Measurements from ENCODE around the gene CST11. TPM values are rescaled to one million over a fixed set of nuclear protein-coding genes. Genes with fewer than 3 reads are reported as not detected.

CST11 gene
- total RNA-seq = not detected in 3 replicates
- long read RNA-seq = 0 reads

- peaks cover 4% of the 10 kb centered on the region for H3K27me3 Mint-ChIP-seq (ENCODE audit: low read depth)
- TF ChIP-seq, protein P1, sequence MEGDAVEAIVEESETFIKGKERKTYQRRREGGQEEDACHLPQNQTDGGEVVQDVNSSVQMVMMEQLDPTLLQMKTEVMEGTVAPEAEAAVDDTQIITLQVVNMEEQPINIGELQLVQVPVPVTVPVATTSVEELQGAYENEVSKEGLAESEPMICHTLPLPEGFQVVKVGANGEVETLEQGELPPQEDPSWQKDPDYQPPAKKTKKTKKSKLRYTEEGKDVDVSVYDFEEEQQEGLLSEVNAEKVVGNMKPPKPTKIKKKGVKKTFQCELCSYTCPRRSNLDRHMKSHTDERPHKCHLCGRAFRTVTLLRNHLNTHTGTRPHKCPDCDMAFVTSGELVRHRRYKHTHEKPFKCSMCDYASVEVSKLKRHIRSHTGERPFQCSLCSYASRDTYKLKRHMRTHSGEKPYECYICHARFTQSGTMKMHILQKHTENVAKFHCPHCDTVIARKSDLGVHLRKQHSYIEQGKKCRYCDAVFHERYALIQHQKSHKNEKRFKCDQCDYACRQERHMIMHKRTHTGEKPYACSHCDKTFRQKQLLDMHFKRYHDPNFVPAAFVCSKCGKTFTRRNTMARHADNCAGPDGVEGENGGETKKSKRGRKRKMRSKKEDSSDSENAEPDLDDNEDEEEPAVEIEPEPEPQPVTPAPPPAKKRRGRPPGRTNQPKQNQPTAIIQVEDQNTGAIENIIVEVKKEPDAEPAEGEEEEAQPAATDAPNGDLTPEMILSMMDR (IDR thresholded peaks at IDR 0.05) = no peak
- no peaks in the 10 kb centered on the region for H3K9me3 Mint-ChIP-seq (ENCODE audit: low read depth)
- no peak within 1 kb of the TSS for H3K4me3 Mint-ChIP-seq (ENCODE audit: unreplicated experiment)
- DNase-seq (ENCODE audit: low spot score) = no peak
- no peak within 1 kb of the TSS for H3K27ac Mint-ChIP-seq (ENCODE audit: unreplicated experiment)
- H3K36me3 Mint-ChIP-seq (ENCODE audit: low read depth) = no peaks in the 10 kb centered on the region
- no peaks in the 10 kb centered on the region for H3K4me1 Mint-ChIP-seq (ENCODE audit: low read depth)
Measured at GRCh38 chr20:23452776-23453175, at the start of gene CST11. TSS of gene CST11 (minus strand) at chr20:23452876. CDS start at chr20:23452811, 65 bp downstream.

GRCh38 chr20:23501926-23502325, 49.2 kb upstream of the CST11 start:
- Mint-ChIP-seq H3K4me1 (ENCODE audit: low read depth) (no peaks in the 10 kb centered on the region), H3K27me3 (ENCODE audit: low read depth) (peaks cover 21% of the 10 kb centered on the region), H3K27ac (ENCODE audit: unreplicated experiment) (no peak overlapping the region), H3K36me3 (ENCODE audit: low read depth) (no peaks in the 10 kb centered on the region), H3K4me3 (ENCODE audit: unreplicated experiment) (no peak overlapping the region), H3K9me3 (ENCODE audit: low read depth) (no peaks in the 10 kb centered on the region)
- TF ChIP-seq, protein P1 (IDR thresholded peaks at IDR 0.05) = no peak
- DNase-seq (ENCODE audit: low spot score) = no peak

DNA sequence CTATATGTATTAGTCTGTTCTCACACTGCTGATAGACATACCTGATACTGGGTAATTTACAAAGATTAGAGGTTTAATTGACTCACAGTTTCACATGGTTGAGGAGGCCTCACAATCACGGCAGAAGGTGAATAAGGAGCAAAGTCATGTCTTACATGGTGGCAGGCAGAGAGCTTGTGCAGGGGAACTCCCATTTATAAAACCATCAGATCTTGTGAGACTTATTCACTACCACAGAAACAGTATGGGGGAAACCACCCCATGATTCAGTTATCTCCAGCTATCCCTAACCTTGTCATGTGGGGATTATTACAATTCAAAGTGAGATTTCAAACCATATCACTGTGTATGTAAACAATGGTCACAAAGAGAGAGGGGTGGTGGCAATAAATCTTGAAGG, 44.9 kb upstream of the CST11 start:
- Mint-ChIP-seq H3K4me1 (ENCODE audit: low read depth) (no peaks in the 10 kb centered on the region), H3K4me3 (ENCODE audit: unreplicated experiment) (no peak overlapping the region), H3K36me3 (ENCODE audit: low read depth) (no peaks in the 10 kb centered on the region), H3K9me3 (ENCODE audit: low read depth) (no peaks in the 10 kb centered on the region), H3K27me3 (ENCODE audit: low read depth) (peaks cover 9% of the 10 kb centered on the region), H3K27ac (ENCODE audit: unreplicated experiment) (no peak overlapping the region)
- no peak for DNase-seq (ENCODE audit: low spot score)
- TF ChIP-seq, protein P1 (IDR thresholded peaks at IDR 0.05) = no peak

DNA sequence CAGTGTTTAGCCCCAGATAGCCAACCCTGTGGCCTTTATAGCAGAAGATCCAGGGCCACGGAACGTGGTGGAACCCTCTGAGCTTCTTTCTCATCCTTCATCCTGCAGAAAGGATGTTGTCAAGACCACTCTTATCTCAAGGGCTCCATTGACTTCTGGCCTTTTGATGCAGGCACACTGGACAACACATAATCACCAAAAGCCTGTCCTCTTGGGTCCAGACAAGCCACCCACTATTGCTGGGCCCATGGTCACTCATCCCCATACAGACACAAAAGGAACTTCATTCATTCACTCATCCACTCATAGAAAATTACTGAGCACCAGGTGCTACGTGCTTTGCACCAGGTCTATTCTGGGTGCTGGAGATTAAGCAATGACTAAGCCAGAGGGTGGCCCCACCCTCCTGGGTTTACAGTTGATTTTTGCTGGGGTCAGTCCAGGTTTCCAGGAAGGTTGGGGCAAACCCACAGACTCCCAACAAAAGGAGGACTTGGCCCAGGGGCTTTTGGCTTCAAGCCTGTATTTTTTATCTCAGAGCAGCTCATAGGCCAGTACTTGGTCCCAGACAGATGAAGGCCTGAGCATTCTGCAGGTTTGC, 40.6 kb upstream of the CST11 start:
- Mint-ChIP-seq H3K27ac (ENCODE audit: unreplicated experiment) (no peak overlapping the region), H3K4me1 (ENCODE audit: low read depth) (no peaks in the 10 kb centered on the region), H3K4me3 (ENCODE audit: unreplicated experiment) (no peak overlapping the region), H3K36me3 (ENCODE audit: low read depth) (no peaks in the 10 kb centered on the region), H3K27me3 (ENCODE audit: low read depth) (peaks cover 2% of the 10 kb centered on the region), H3K9me3 (ENCODE audit: low read depth) (peaks cover 4% of the 10 kb centered on the region)
- DNase-seq (ENCODE audit: low spot score) = no peak
- TF ChIP-seq, protein P1 (IDR thresholded peaks at IDR 0.05) = no peak

- Mint-ChIP-seq H3K4me3 (ENCODE audit: unreplicated experiment) (no peak overlapping the region), H3K36me3 (ENCODE audit: low read depth) (no peaks in the 10 kb centered on the region)
- TF ChIP-seq, protein P1 (IDR thresholded peaks at IDR 0.05) = no peak
Measured at GRCh38 chr20:23492292-23492691, 39.6 kb upstream of the CST11 start.

More at GRCh38 chr20:23492292-23492691, 39.6 kb upstream of the CST11 start:
- Mint-ChIP-seq H3K4me1 (ENCODE audit: low read depth) (no peaks in the 10 kb centered on the region), H3K9me3 (ENCODE audit: low read depth) (peaks cover 4% of the 10 kb centered on the region), H3K27ac (ENCODE audit: unreplicated experiment) (no peak overlapping the region), H3K27me3 (ENCODE audit: low read depth) (peaks cover 6% of the 10 kb centered on the region)
- DNase-seq (ENCODE audit: low spot score) = no peak

All from chondrocyte (in vitro differentiated cells).